Measurements from ENCODE around the gene TNNI2.

Gene TNNI2

GRCh38 chr11:1834779-1835670, 3.8 kb upstream of the TNNI2 start, which contains the start of gene SYT8:
Gene SYT8, plus strand, starts transcription at chr11:1834990. Its CDS starts 116 bp downstream, at chr11:1835106.
- ChIA-PET POLR2A (no interaction called here), CTCF (interaction anchor here (0.6 to 8.2 kb wide), 15 partner anchors 30 to 322 kb away, joined by 3 to 261 read pairs (median 7); partner anchors contain the start of gene KRTAP5-6)
- no peaks in the 10 kb centered on the region for H3K4me1 ChIP-seq (ENCODE audit: control insufficient read depth, insufficient read depth, low read length)

DNA sequence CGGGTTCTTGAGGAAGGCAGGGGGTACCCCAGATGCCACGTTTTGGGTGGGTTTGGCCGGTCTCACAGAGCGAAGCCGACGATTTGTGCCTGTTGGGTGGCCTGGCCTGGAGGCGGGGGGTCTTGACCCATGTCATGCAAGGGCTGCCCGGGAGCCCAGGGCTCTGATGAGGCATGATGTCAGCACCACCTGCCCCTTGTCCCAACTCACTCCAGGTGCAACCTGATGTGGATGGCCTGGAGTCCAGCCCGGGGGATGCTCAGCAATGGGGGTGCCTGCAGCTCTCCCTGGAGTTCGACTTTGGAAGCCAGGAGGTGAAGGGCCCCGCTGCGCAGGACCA, 3.1 kb upstream of the TNNI2 start:
- no peak overlapping the region for H3K4me3 ChIP-seq (ENCODE audit: low read depth, low read length)
- no peak overlapping the region for H3K27ac ChIP-seq (ENCODE audit: extremely low read depth, low read depth, low read length)
- ChIA-PET POLR2A (no interaction called here), CTCF (interaction anchor here (0.6 to 7.8 kb wide), 7 partner anchors 40 to 315 kb away, joined by 3 to 116 read pairs (median 13); no protein-coding TSS in a partner anchor)
- H3K4me1 ChIP-seq (ENCODE audit: control insufficient read depth, insufficient read depth, low read length), result no peaks in the 10 kb centered on the region
- H3K36me3 ChIP-seq (ENCODE audit: control insufficient read depth in 2 of 2, insufficient read depth in 1 of 2, low read length in 2 of 2), result no peaks in the 10 kb centered on the region
- TF ChIP-seq ZNF2 (tag by site-specific recombination; IDR thresholded peaks at IDR 0.05) (no peak), ZNF423 (tag by site-specific recombination; IDR thresholded peaks at IDR 0.05) (no peak), ZNF202 (tag by site-specific recombination; IDR thresholded peaks at IDR 0.05; ENCODE audit: borderline replicate concordance) (no peak), ZNF211 (tag by site-specific recombination; IDR thresholded peaks at IDR 0.05; ENCODE audit: low read depth) (no peak), ZBTB48 (tag by site-specific recombination; IDR thresholded peaks at IDR 0.05) (no peak), TCF7L2 (IDR thresholded peaks at IDR 0.05; ENCODE audit: borderline replicate concordance, low read depth, low read length) (no peak), ZNF292 (tag by site-specific recombination; IDR thresholded peaks at IDR 0.05; ENCODE audit: borderline replicate concordance, low read depth) (no peak), ZNF350 (tag by site-specific recombination; IDR thresholded peaks at IDR 0.05) (no peak), ZNF362 (tag by site-specific recombination; IDR thresholded peaks at IDR 0.05) (no peak), ZBTB20 (tag by site-specific recombination; IDR thresholded peaks at IDR 0.05) (no peak), ZNF354C (tag by site-specific recombination; IDR thresholded peaks at IDR 0.05; ENCODE audit: borderline replicate concordance, low read depth) (no peak), ZNF16 (tag by site-specific recombination; IDR thresholded peaks at IDR 0.05; ENCODE audit: low read depth) (no peak), TRIM28 (IDR thresholded peaks at IDR 0.05; ENCODE audit: borderline replicate concordance, low read length) (no peak), RBAK (tag by site-specific recombination; IDR thresholded peaks at IDR 0.05) (no peak), ZNF585B (tag by site-specific recombination; IDR thresholded peaks at IDR 0.05) (no peak)
- TF ChIP-seq, protein P1, sequence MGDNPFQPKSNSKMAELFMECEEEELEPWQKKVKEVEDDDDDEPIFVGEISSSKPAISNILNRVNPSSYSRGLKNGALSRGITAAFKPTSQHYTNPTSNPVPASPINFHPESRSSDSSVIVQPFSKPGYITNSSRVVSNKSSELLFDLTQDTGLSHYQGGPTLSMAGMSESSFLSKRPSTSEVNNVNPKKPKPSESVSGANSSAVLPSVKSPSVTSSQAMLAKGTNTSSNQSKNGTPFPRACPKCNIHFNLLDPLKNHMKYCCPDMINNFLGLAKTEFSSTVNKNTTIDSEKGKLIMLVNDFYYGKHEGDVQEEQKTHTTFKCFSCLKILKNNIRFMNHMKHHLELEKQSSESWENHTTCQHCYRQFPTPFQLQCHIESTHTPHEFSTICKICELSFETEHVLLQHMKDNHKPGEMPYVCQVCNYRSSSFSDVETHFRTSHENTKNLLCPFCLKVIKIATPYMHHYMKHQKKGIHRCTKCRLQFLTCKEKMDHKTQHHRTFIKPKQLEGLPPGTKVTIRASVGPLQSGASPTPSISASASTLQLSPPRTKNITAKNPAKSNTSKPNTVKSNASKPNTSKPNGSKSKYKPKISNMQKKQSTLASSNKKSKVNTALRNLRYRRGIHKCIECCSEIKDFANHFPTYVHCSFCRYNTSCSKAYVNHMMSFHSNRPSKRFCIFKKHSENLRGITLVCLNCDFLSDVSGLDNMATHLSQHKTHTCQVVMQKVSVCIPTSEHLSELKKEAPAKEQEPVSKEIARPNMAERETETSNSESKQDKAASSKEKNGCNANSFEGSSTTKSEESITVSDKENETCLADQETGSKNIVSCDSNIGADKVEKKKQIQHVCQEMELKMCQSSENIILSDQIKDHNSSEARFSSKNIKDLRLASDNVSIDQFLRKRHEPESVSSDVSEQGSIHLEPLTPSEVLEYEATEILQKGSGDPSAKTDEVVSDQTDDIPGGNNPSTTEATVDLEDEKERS (tag by site-specific recombination; IDR thresholded peaks at IDR 0.05), result no peak
- no peaks in the 10 kb centered on the region for H3K9me3 ChIP-seq (ENCODE audit: control insufficient read depth, insufficient read depth, low read depth, low read length)

More at GRCh38 chr11:1834779-1835670, 3.8 kb upstream of the TNNI2 start, which contains the start of gene SYT8:
- no peaks in the 10 kb centered on the region for H3K36me3 ChIP-seq (ENCODE audit: control insufficient read depth in 2 of 2, insufficient read depth in 1 of 2, low read length in 2 of 2)
- TF ChIP-seq MEIS1 (CRISPR knock-in tag; IDR thresholded peaks at IDR 0.05; ENCODE audit: borderline replicate concordance), result no peak
- TF ChIP-seq ZNF677 (tag by site-specific recombination; IDR thresholded peaks at IDR 0.05), result no peak
- no peak for TF ChIP-seq ZNF174 (tag by site-specific recombination; IDR thresholded peaks at IDR 0.05)
- TF ChIP-seq ZNF23 (tag by site-specific recombination; IDR thresholded peaks at IDR 0.05; ENCODE audit: borderline replicate concordance), result no peak
- no peak for TF ChIP-seq ZNF548 (tag by site-specific recombination; IDR thresholded peaks at IDR 0.05)
- no peak for TF ChIP-seq ZNF239 (tag by site-specific recombination; IDR thresholded peaks at IDR 0.05)
- no peak for TF ChIP-seq ZNF571 (tag by site-specific recombination; IDR thresholded peaks at IDR 0.05)
- TF ChIP-seq ZNF155 (tag by site-specific recombination; IDR thresholded peaks at IDR 0.05), result no peak
- H3K27ac ChIP-seq (ENCODE audit: extremely low read depth, low read depth, low read length), result no peak within 1 kb of the TSS
- H3K4me3 ChIP-seq (ENCODE audit: low read depth, low read length), result no peak within 1 kb of the TSS
- no peaks in the 10 kb centered on the region for H3K9me3 ChIP-seq (ENCODE audit: control insufficient read depth, insufficient read depth, low read depth, low read length)

Data from HEK293 (cell line).